A549 (cell line): ENCODE results near the gene C19orf12. TPM values are rescaled to one million over a fixed set of nuclear protein-coding genes. Genes with fewer than 3 reads are reported as not detected.

Source experiments
- ATAC-seq, 2 experiments: fragments of 200-7000 bp in 1 of 2; fragments of >200 bp in 1 of 2; cut with Nextera tagmentation in 1 of 2; cut with Tn5 transposase in 1 of 2; 3 replicates each; pipeline versions ENCODE4 v1.8.0 to v1.9.1; 2018 to 2020; ENCODE audit warnings: mild to moderate bottlenecking in 1 of 2, moderate library complexity in 1 of 2
- CTCF ChIA-PET: fragments of 300-600 bp; sonication (Branson Sonifier 250); formaldehyde crosslinking; extraction: SDS; loops from one replicate; lab custom pipeline; 2021; ENCODE audit warnings: antibody characterized with exemption, inconsistent platforms; lab: Yijun Ruan, JAX
- POLR2A ChIA-PET: fragments of 350-600 bp; formaldehyde crosslinking; extraction: SDS; loops from one replicate; lab custom pipeline; 2021; ENCODE audit warnings: antibody characterized with exemption, inconsistent platforms; lab: Yijun Ruan, JAX
- DNase-seq, 2 experiments: peaks; one replicate each; pipeline versions ENCODE4 v3.0.0 to v3.0.0-alpha.2; 2011 to 2016; ENCODE audit warnings: low read depth in 1 of 2, low spot score in 1 of 2
- FAIRE-seq: peaks from 2 replicates; lab custom pipeline; 2011; peaks lifted over from hg19 to GRCh38; lab: Jason Lieb, UNC
- H3K27ac ChIP-seq, 2 experiments: fragments of >200 bp; sonication (Bioruptor Twin); formaldehyde crosslinking; 3 replicates each; pipeline ENCODE4 v1.5.1; 2016 to 2017
- H3K4me1 ChIP-seq: fragments of >200 bp; sonication (Bioruptor Twin); formaldehyde crosslinking; 3 replicates; pipeline ENCODE4 v1.6.1; 2016
- H3K4me2 ChIP-seq: fragments of >200 bp; sonication (Bioruptor Twin); formaldehyde crosslinking; 3 replicates; pipeline ENCODE4 v1.6.1; 2016
- H3K4me3 ChIP-seq: fragments of >200 bp; sonication (Bioruptor Twin); formaldehyde crosslinking; 3 replicates; pipeline ENCODE4 v1.5.1; 2016
- H3K9me3 ChIP-seq: fragments of >200 bp; sonication (Bioruptor Twin); formaldehyde crosslinking; 3 replicates; pipeline ENCODE4 v1.6.1; 2016
- CEBPB ChIP-seq, 2 experiments: fragments of >200 bp in 1 of 2; sonication (Bioruptor Twin) in 1 of 2; formaldehyde crosslinking in 1 of 2; IDR thresholded peaks; 2 replicates each; pipeline ENCODE4 v1.6.1; 2012 to 2016
- EHMT2 ChIP-seq: fragments of 200-600 bp; sonication (generic); IDR thresholded peaks from 2 replicates; pipeline ENCODE4 v1.6.1; 2016; ENCODE audit warnings: antibody characterized with exemption, low read depth, mild to moderate bottlenecking, moderate library complexity
- EP300 ChIP-seq, 2 experiments: fragments of >200 bp; sonication (Bioruptor Twin); formaldehyde crosslinking; IDR thresholded peaks; 2 replicates in 1 of 2; 3 replicates in 1 of 2; pipeline ENCODE4 v1.6.1; 2016 to 2017
- ESRRA ChIP-seq: fragments of 150-350 bp; IDR thresholded peaks from 2 replicates; pipeline ENCODE4 v1.6.1; 2014; ENCODE audit warnings: mild to moderate bottlenecking, low read length, borderline replicate concordance
- FOSB ChIP-seq: fragments of 250-450 bp; sonication (Bioruptor Pico); IDR thresholded peaks from 2 replicates; pipeline ENCODE4 v1.5.0; 2020; ENCODE audit warnings: mild to moderate bottlenecking, moderate library complexity
- FOSL2 ChIP-seq, 2 experiments: fragments of 450-650 bp in 1 of 2; fragments of >200 bp in 1 of 2; sonication (Bioruptor Twin) in 1 of 2; formaldehyde crosslinking; IDR thresholded peaks; 2 replicates each; pipeline versions ENCODE4 v1.5.0 to v1.6.1; 2016 to 2020; ENCODE audit warnings: mild to moderate bottlenecking in 1 of 2, moderate library complexity in 1 of 2
- HEYL ChIP-seq: fragments of 250-450 bp; sonication (Bioruptor Pico); IDR thresholded peaks from 2 replicates; pipeline ENCODE4 v1.8.0; 2021; ENCODE audit warnings: mild to moderate bottlenecking, moderate library complexity
- HOXB13 ChIP-seq: fragments of 250-450 bp; sonication (Bioruptor Pico); IDR thresholded peaks from 2 replicates; pipeline ENCODE4 v1.5.0; 2020; ENCODE audit warnings: low read depth, mild to moderate bottlenecking, moderate library complexity
- JUN ChIP-seq, 2 experiments: fragments of >200 bp; sonication (Bioruptor Twin); formaldehyde crosslinking; IDR thresholded peaks; 2 replicates in 1 of 2; 3 replicates in 1 of 2; pipeline ENCODE4 v1.6.1; 2016 to 2017
- KDM1A ChIP-seq: fragments of 200-600 bp; sonication (generic); IDR thresholded peaks from 2 replicates; pipeline ENCODE4 v1.6.1; 2016; ENCODE audit warnings: low read depth, mild to moderate bottlenecking
- MAFK ChIP-seq: fragments of 450-650 bp; IDR thresholded peaks from 2 replicates; pipeline ENCODE4 v1.6.1; 2014; ENCODE audit not compliant: partially characterized antibody
- RAD21 ChIP-seq, 2 experiments: fragments of >200 bp in 1 of 2; sonication (Bioruptor Twin) in 1 of 2; formaldehyde crosslinking in 1 of 2; IDR thresholded peaks in 1 of 2; conservative IDR thresholded peaks in 1 of 2; 2 replicates in 1 of 2; 3 replicates in 1 of 2; pipeline ENCODE4 v1.6.1; 2012 to 2018; ENCODE audit warnings: inconsistent platforms in 1 of 2
- RARB ChIP-seq: fragments of 250-450 bp; sonication (Bioruptor Pico); IDR thresholded peaks from 2 replicates; pipeline ENCODE4 v1.8.0; 2021; ENCODE audit warnings: mild to moderate bottlenecking, moderate library complexity
- RCOR1 ChIP-seq: fragments of 150-350 bp; IDR thresholded peaks from 2 replicates; pipeline ENCODE4 v1.6.1; 2014; ENCODE audit warnings: antibody characterized with exemption, low read length, low read depth
- SMC3 ChIP-seq: fragments of >200 bp; sonication (Bioruptor Twin); formaldehyde crosslinking; IDR thresholded peaks from 3 replicates; pipeline ENCODE4 v1.6.1; 2018; ENCODE audit warnings: inconsistent platforms
- SREBF2 ChIP-seq: fragments of 450-650 bp; IDR thresholded peaks from 2 replicates; pipeline ENCODE4 v1.6.1; 2014; ENCODE audit warnings: mild to moderate bottlenecking, moderate library complexity
- TFCP2L1 ChIP-seq: fragments of 250-450 bp; sonication (Bioruptor Pico); IDR thresholded peaks from 2 replicates; pipeline ENCODE4 v1.5.0; 2021; ENCODE audit warnings: mild to moderate bottlenecking
- ZC3H11A ChIP-seq: fragments of 450-650 bp; IDR thresholded peaks from 2 replicates; pipeline ENCODE4 v1.6.1; 2014; ENCODE audit warnings: antibody characterized with exemption, mild to moderate bottlenecking
- ZFP36 ChIP-seq: fragments of 450-650 bp; IDR thresholded peaks from 2 replicates; pipeline ENCODE4 v1.6.1; 2014; ENCODE audit warnings: borderline replicate concordance; ENCODE audit not compliant: partially characterized antibody
- ZSCAN20 ChIP-seq: fragments of 250-450 bp; sonication (Bioruptor Pico); IDR thresholded peaks from 2 replicates; pipeline ENCODE4 v1.8.0; 2022; ENCODE audit warnings: mild to moderate bottlenecking, moderate library complexity
- WGBS: methylation state at CpG from one replicate; pipeline ENCODE4 v1.1.6; 2017; ENCODE audit errors: missing lambda C conversion rate; 5-methylcytosine and 5-hydroxymethylcytosine counted together
- polyA plus RNA-seq, 4 experiments: library from polyadenylated mRNA; depleted of rRNA in 3 of 4; stranded (reverse); fragments of >200 nt; fragmentation: RNase III in 1 of 4; extraction: RNeasy Plus Mini Kit Qiagen cat#74134 plus additional on column Dnase treatment in 1 of 4; gene quantifications; 2 replicates in 3 of 4; 3 replicates in 1 of 4; pipeline ENCODE4 v1.2.3, GENCODE V29; 2011 to 2017
- TF ChIP-seq, protein P1 (sequence below): IDR thresholded peaks from 2 replicates; pipeline ENCODE4 v1.6.1; 2012
- TF ChIP-seq, protein P2 (sequence below): fragments of 250-450 bp; sonication (Bioruptor Pico); IDR thresholded peaks from 2 replicates; pipeline ENCODE4 v1.5.0; 2021; ENCODE audit warnings: mild to moderate bottlenecking, moderate library complexity, borderline replicate concordance
- TF ChIP-seq, protein P3 (sequence below): IDR thresholded peaks from 2 replicates; pipeline ENCODE4 v1.6.1; 2012; ENCODE audit warnings: low read depth, borderline replicate concordance

Gene C19orf12
- polyA plus RNA-seq, 2 of the 4 experiments (the other 2 are of a cell fraction): 34.3 to 35.2 TPM

DNA sequence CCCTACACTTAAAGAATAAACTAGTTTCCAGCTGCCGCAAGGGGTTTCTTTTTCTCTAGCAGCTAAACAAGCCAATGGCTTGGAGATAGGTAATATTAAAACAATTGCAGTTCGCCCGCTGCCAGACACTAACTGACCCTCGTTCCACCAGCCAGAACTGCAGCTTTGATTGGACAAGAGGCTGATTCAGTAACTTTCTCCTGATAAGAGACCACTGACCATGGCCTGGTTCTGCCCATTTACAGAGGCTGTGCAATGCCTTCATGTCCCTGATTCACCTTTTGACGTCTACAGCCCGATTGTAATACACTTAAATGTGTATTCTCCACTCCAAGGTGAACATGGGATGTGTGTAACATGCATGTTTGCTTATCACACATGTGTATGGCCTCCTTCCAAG lies 12.8 kb upstream of the C19orf12 start:
- DNase-seq (no peak), ATAC-seq (no peak), FAIRE-seq (peak; percentile 89)
- H3K4me2 ChIP-seq: no peak overlapping the region
- H3K9me3 ChIP-seq: no peaks in the 10 kb centered on the region
- POLR2A ChIA-PET: interaction anchor here (1.6 kb wide), 1 partner anchor 11 kb away, joined by 6 read pairs; no protein-coding TSS in a partner anchor
- no peaks in the 10 kb centered on the region for H3K4me1 ChIP-seq
- TF ChIP-seq ZC3H11A (no peak), ZSCAN20 (no peak), EHMT2 (no peak), MAFK (no peak), SREBF2 (no peak), ESRRA (no peak), RAD21 (conservative IDR thresholded peaks at IDR 0.05 in 1 of 2, IDR thresholded peaks at IDR 0.05 in 1 of 2) (no peak), FOSL2 (IDR thresholded peaks at IDR 0.05) (no peak), FOSL2 (CRISPR knock-in tag; IDR thresholded peaks at IDR 0.05) (no peak), FOSB (CRISPR knock-in tag) (no peak)
- CTCF ChIA-PET: interaction anchor here (0.8 to 19.7 kb wide), 14 partner anchors 13 to 923 kb away, joined by 3 to 362 read pairs (median 8); partner anchors contain the start of gene C19orf12
- no peak overlapping the region for H3K4me3 ChIP-seq
- no peak overlapping the region for H3K27ac ChIP-seq
- 50% methylated on average over 6 of the region's 6 CpGs for WGBS

DNA sequence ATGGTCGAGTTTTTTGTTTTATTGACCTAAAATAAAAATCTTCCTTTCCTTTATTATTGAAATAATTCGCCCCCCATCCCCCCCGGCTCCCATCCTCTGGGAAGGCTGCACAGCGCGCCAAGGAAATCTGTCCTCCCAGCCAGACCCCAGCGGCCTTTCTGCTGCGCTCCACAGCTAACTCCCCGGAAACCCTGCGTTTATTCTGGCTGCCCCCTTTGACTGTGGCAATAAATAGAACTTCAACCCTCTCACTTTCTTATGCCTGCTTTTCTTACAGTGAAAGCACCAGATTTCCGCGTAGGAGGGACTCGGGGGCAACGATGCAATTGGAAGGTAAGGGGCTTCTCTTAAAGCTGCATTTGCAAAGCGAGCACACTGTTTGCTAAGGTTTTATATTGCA lies 9.7 kb upstream of the C19orf12 start:
- Histone ChIP-seq H3K27ac (no peak overlapping the region), H3K4me3 (no peak overlapping the region), H3K4me2 (no peak overlapping the region), H3K4me1 (no peaks in the 10 kb centered on the region), H3K9me3 (no peaks in the 10 kb centered on the region)
- 78% methylated on average over 14 of the region's 14 CpGs for WGBS
- ChIA-PET CTCF (interaction anchor here (1.2 to 19.7 kb wide), 7 partner anchors 11 to 148 kb away, joined by 3 to 362 read pairs (median 10); partner anchors contain the start of gene C19orf12), POLR2A (interaction anchor here (0.6 to 0.8 kb wide), 2 partner anchors 9 to 10 kb away, joined by 3 to 5 read pairs; partner anchors contain the start of gene C19orf12)
- no peak for TF ChIP-seq RARB (CRISPR knock-in tag)
- TF ChIP-seq EP300 (IDR thresholded peaks at IDR 0.05): no peak
- no peak for TF ChIP-seq KDM1A
- TF ChIP-seq, protein P1, sequence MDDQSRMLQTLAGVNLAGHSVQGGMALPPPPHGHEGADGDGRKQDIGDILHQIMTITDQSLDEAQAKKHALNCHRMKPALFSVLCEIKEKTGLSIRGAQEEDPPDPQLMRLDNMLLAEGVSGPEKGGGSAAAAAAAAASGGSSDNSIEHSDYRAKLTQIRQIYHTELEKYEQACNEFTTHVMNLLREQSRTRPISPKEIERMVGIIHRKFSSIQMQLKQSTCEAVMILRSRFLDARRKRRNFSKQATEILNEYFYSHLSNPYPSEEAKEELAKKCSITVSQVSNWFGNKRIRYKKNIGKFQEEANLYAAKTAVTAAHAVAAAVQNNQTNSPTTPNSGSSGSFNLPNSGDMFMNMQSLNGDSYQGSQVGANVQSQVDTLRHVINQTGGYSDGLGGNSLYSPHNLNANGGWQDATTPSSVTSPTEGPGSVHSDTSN: no peak
- TF ChIP-seq HOXB13: no peak
- no peak for TF ChIP-seq SMC3
- no peak for TF ChIP-seq SREBF2
- TF ChIP-seq, protein P2, sequence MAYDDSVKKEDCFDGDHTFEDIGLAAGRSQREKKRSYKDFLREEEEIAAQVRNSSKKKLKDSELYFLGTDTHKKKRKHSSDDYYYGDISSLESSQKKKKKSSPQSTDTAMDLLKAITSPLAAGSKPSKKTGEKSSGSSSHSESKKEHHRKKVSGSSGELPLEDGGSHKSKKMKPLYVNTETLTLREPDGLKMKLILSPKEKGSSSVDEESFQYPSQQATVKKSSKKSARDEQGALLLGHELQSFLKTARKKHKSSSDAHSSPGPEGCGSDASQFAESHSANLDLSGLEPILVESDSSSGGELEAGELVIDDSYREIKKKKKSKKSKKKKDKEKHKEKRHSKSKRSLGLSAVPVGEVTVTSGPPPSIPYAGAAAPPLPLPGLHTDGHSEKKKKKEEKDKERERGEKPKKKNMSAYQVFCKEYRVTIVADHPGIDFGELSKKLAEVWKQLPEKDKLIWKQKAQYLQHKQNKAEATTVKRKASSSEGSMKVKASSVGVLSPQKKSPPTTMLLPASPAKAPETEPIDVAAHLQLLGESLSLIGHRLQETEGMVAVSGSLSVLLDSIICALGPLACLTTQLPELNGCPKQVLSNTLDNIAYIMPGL: no peak
- TF ChIP-seq MAFK: no peak
- TF ChIP-seq RCOR1: no peak
- TF ChIP-seq, protein P3, sequence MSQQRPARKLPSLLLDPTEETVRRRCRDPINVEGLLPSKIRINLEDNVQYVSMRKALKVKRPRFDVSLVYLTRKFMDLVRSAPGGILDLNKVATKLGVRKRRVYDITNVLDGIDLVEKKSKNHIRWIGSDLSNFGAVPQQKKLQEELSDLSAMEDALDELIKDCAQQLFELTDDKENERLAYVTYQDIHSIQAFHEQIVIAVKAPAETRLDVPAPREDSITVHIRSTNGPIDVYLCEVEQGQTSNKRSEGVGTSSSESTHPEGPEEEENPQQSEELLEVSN: no peak
- TF ChIP-seq JUN (IDR thresholded peaks at IDR 0.05): no peak
- TF ChIP-seq HEYL (CRISPR knock-in tag): no peak
- TF ChIP-seq TFCP2L1: no peak
- no peak for TF ChIP-seq ZFP36
- TF ChIP-seq RAD21 (conservative IDR thresholded peaks at IDR 0.05 in 1 of 2, IDR thresholded peaks at IDR 0.05 in 1 of 2): no peak
- no peak for TF ChIP-seq CEBPB (IDR thresholded peaks at IDR 0.05)
- DNase-seq: no peak
- ATAC-seq: no peak
- no peak for FAIRE-seq
